ENCODE data around the gene VWC2L. TPM values are rescaled to one million over a fixed set of nuclear protein-coding genes. Genes with fewer than 3 reads are reported as not detected.

Gene VWC2L
- total RNA-seq, 6 donors from 2014 or later = 0.30 TPM; not detected in 5

- TF ChIP-seq POLR2A (IDR thresholded peaks at IDR 0.05) = no peak
- Histone ChIP-seq H3K27ac (no peak overlapping the region), H3K9me3 (no peaks in the 10 kb centered on the region), H3K4me3 (no peak overlapping the region), H3K36me3 (no peaks in the 10 kb centered on the region), H3K4me1 (no peaks in the 10 kb centered on the region), H3K27me3 (no peaks in the 10 kb centered on the region)
- 85 to 89% methylated on average over 2 of the region's 2 CpGs for WGBS, 2 donors
- no peak for ATAC-seq (ENCODE audit: low FRiP score in 2 of 2)
- DNase-seq = no peak
These were observed 24.1 kb upstream of the VWC2L start for GRCh38 chr2:214386720-214387119.

- Histone ChIP-seq H3K4me3 (no peak overlapping the region), H3K4me1 (no peaks in the 10 kb centered on the region), H3K27me3 (no peaks in the 10 kb centered on the region), H3K36me3 (no peaks in the 10 kb centered on the region), H3K9me3 (no peaks in the 10 kb centered on the region), H3K27ac (no peak overlapping the region)
- TF ChIP-seq EP300 (IDR thresholded peaks at IDR 0.05) (no peak), POLR2A (IDR thresholded peaks at IDR 0.05) (no peak), POLR2AphosphoS5 (IDR thresholded peaks at IDR 0.05) (no peak), CTCF (IDR thresholded peaks at IDR 0.05) (no peak)
- ATAC-seq (ENCODE audit: low FRiP score in 2 of 2) (no peak), DNase-seq (no peak)
These were observed 21.5 kb upstream of the VWC2L start for GRCh38 chr2:214389334-214389733.

GRCh38 chr2:214393796-214394195, 17.1 kb upstream of the VWC2L start:
- no peaks in the 10 kb centered on the region for H3K4me1 ChIP-seq
- DNase-seq (no peak), ATAC-seq (ENCODE audit: low FRiP score in 2 of 2) (no peak)
- H3K36me3 ChIP-seq = no peaks in the 10 kb centered on the region
- TF ChIP-seq CTCF (IDR thresholded peaks at IDR 0.05) = no peak
- no peak for TF ChIP-seq POLR2A (IDR thresholded peaks at IDR 0.05)
- no peak for TF ChIP-seq POLR2AphosphoS5 (IDR thresholded peaks at IDR 0.05)
- no peak for TF ChIP-seq EP300 (IDR thresholded peaks at IDR 0.05)
- no peak overlapping the region for H3K4me3 ChIP-seq
- H3K27me3 ChIP-seq = no peaks in the 10 kb centered on the region
- H3K27ac ChIP-seq = no peak overlapping the region
- no peaks in the 10 kb centered on the region for H3K9me3 ChIP-seq

- H3K27me3 ChIP-seq = no peaks in the 10 kb centered on the region
- TF ChIP-seq CTCF (IDR thresholded peaks at IDR 0.05) = no peak
- TF ChIP-seq EP300 (IDR thresholded peaks at IDR 0.05) = no peak
- no peak for TF ChIP-seq POLR2A (IDR thresholded peaks at IDR 0.05)
- TF ChIP-seq POLR2AphosphoS5 (IDR thresholded peaks at IDR 0.05) = no peak
- H3K27ac ChIP-seq = no peak overlapping the region
- no peaks in the 10 kb centered on the region for H3K9me3 ChIP-seq
- H3K36me3 ChIP-seq = no peaks in the 10 kb centered on the region
- no peaks in the 10 kb centered on the region for H3K4me1 ChIP-seq
- no peak for ATAC-seq (ENCODE audit: low FRiP score in 2 of 2)
- DNase-seq = no peak
- no peak overlapping the region for H3K4me3 ChIP-seq
- 66% methylated on average over 1 of the region's 1 CpG for WGBS, 2 donors
These were observed 15.8 kb upstream of the VWC2L start for GRCh38 chr2:214395040-214395439.

GRCh38 chr2:214401580-214401979, 9.3 kb upstream of the VWC2L start:
- no peak for DNase-seq
- TF ChIP-seq POLR2A (IDR thresholded peaks at IDR 0.05) (no peak), CTCF (IDR thresholded peaks at IDR 0.05) (no peak), EP300 (IDR thresholded peaks at IDR 0.05) (no peak), POLR2AphosphoS5 (IDR thresholded peaks at IDR 0.05) (no peak)
- Histone ChIP-seq H3K4me1 (no peaks in the 10 kb centered on the region), H3K27ac (no peak overlapping the region), H3K27me3 (no peaks in the 10 kb centered on the region), H3K4me3 (no peak overlapping the region), H3K9me3 (no peaks in the 10 kb centered on the region), H3K36me3 (no peaks in the 10 kb centered on the region)
- no peak for ATAC-seq (ENCODE audit: low FRiP score in 2 of 2)
- WGBS, 2 donors = 57 to 67% methylated on average over 2 of the region's 2 CpGs
